ENCODE measurements around the gene PLA1A. TPM values are rescaled to one million over a fixed set of nuclear protein-coding genes. Genes with fewer than 3 reads are reported as not detected.
A peak's percentile ranks its signal among the peaks of the same experiment; 100 is the strongest.
"Not testable (repeated sequence)": the region's sequence is repeated elsewhere in the genome, so short reads cannot be mapped to it uniquely, and the experiment has no call there.

Gene PLA1A
- total and polyA plus RNA-seq, 4 donors: 1.8 to 10.3 (median 6.6) TPM

GRCh38 chr3:119551598-119551997 is 46.1 kb upstream of the PLA1A start:
- no peaks in the 10 kb centered on the region for H3K27me3 ChIP-seq (ENCODE audit: control insufficient read depth in 3 of 3, insufficient read depth in 3 of 3, low read length in 2 of 3)
- peaks cover 0 to 7% (median 0%) of the 10 kb centered on the region in 4 donors for H3K36me3 ChIP-seq (ENCODE audit: control insufficient read depth in 4 of 4, insufficient read depth in 4 of 4, low read length in 4 of 4)
- ATAC-seq (ENCODE audit: insufficient read depth, low FRiP score) (no peak), DNase-seq (no peak)
- H3K4me3 ChIP-seq: no peak overlapping the region
- no peak overlapping the region for H3K27ac ChIP-seq (ENCODE audit: low read depth in 1 of 2, low read length in 1 of 2)
- peaks cover 0 to 2% (median 0%) of the 10 kb centered on the region in 5 donors for H3K4me1 ChIP-seq (ENCODE audit: control insufficient read depth in 5 of 5, insufficient read depth in 5 of 5, low read length in 5 of 5)
- WGBS, 2 donors: 90 to 97% methylated on average over 5 of the region's 5 CpGs
- no peak for TF ChIP-seq CTCF (IDR thresholded peaks at IDR 0.05; ENCODE audit: control extremely low read depth, extremely low read depth)
- H3K9ac ChIP-seq (ENCODE audit: insufficient read depth in 1 of 2, low read length in 2 of 2): no peak overlapping the region
- no peaks in the 10 kb centered on the region for H3K9me3 ChIP-seq (ENCODE audit: control insufficient read depth in 4 of 4, insufficient read depth in 3 of 4, low read length in 3 of 4)

- not testable (repeated sequence) for H3K4me1 ChIP-seq (ENCODE audit: control insufficient read depth in 5 of 5, insufficient read depth in 5 of 5, low read length in 5 of 5); H3K9me3 ChIP-seq (ENCODE audit: control insufficient read depth in 4 of 4, insufficient read depth in 3 of 4, low read length in 3 of 4); H3K4me3 ChIP-seq; H3K27ac ChIP-seq (ENCODE audit: low read depth in 1 of 2, low read length in 1 of 2); H3K27me3 ChIP-seq (ENCODE audit: control insufficient read depth in 3 of 3, insufficient read depth in 3 of 3, low read length in 2 of 3); ATAC-seq (ENCODE audit: insufficient read depth, low FRiP score); H3K9ac ChIP-seq (ENCODE audit: insufficient read depth in 1 of 2, low read length in 2 of 2); DNase-seq; H3K36me3 ChIP-seq (ENCODE audit: control insufficient read depth in 4 of 4, insufficient read depth in 4 of 4, low read length in 4 of 4)
- 94 to 96% methylated on average over 6 of the region's 6 CpGs for WGBS, 2 donors
Measured at GRCh38 chr3:119552928-119553327, 44.8 kb upstream of the PLA1A start.

GRCh38 chr3:119553823-119554415 is 43.8 kb upstream of the PLA1A start:
- no peak for ATAC-seq (ENCODE audit: insufficient read depth, low FRiP score)
- Histone ChIP-seq H3K9me3 (ENCODE audit: control insufficient read depth in 4 of 4, insufficient read depth in 3 of 4, low read length in 3 of 4) (no peaks in the 10 kb centered on the region), H3K36me3 (ENCODE audit: control insufficient read depth in 4 of 4, insufficient read depth in 4 of 4, low read length in 4 of 4) (peaks cover 0 to 7% (median 0%) of the 10 kb centered on the region in 4 donors), H3K4me3 (no peak overlapping the region), H3K9ac (ENCODE audit: insufficient read depth in 1 of 2, low read length in 2 of 2) (no peak overlapping the region), H3K27me3 (ENCODE audit: control insufficient read depth in 3 of 3, insufficient read depth in 3 of 3, low read length in 2 of 3) (no peaks in the 10 kb centered on the region), H3K27ac (ENCODE audit: low read depth in 1 of 2, low read length in 1 of 2) (no peak overlapping the region), H3K4me1 (ENCODE audit: control insufficient read depth in 5 of 5, insufficient read depth in 5 of 5, low read length in 5 of 5) (peaks cover 0 to 2% (median 0%) of the 10 kb centered on the region in 5 donors)
- TF ChIP-seq CTCF (IDR thresholded peaks at IDR 0.05; ENCODE audit: control extremely low read depth, extremely low read depth): no peak
- no peak for DNase-seq
- WGBS, 2 donors: 66 to 69% methylated on average over 5 of the region's 5 CpGs

- ATAC-seq (ENCODE audit: insufficient read depth, low FRiP score) (peak; percentile 49), DNase-seq (no peak)
- no peaks in the 10 kb centered on the region for H3K9me3 ChIP-seq (ENCODE audit: control insufficient read depth in 4 of 4, insufficient read depth in 3 of 4, low read length in 3 of 4)
- H3K27me3 ChIP-seq (ENCODE audit: control insufficient read depth in 3 of 3, insufficient read depth in 3 of 3, low read length in 2 of 3): no peaks in the 10 kb centered on the region
- H3K9ac ChIP-seq (ENCODE audit: insufficient read depth in 1 of 2, low read length in 2 of 2): no peak overlapping the region
- H3K4me1 ChIP-seq (ENCODE audit: control insufficient read depth in 5 of 5, insufficient read depth in 5 of 5, low read length in 5 of 5): peaks cover 0 to 2% (median 0%) of the 10 kb centered on the region in 5 donors
- peaks cover 0 to 7% (median 0%) of the 10 kb centered on the region in 4 donors for H3K36me3 ChIP-seq (ENCODE audit: control insufficient read depth in 4 of 4, insufficient read depth in 4 of 4, low read length in 4 of 4)
- 28 to 31% methylated on average over 4 of the region's 4 CpGs for WGBS, 2 donors
- TF ChIP-seq CTCF (IDR thresholded peaks at IDR 0.05; ENCODE audit: control extremely low read depth, extremely low read depth): no peak
- no peak overlapping the region for H3K4me3 ChIP-seq
- H3K27ac ChIP-seq (ENCODE audit: low read depth in 1 of 2, low read length in 1 of 2): no peak overlapping the region
Measured at GRCh38 chr3:119555309-119555735, 42.4 kb upstream of the PLA1A start.
